Neuronal stem cell (in vitro differentiated cells): Measurements from ENCODE around the gene HLA-DQA2.

Source experiments
- DNase-seq: peaks from one replicate; pipeline ENCODE4 v3.0.0-alpha.2; 2013; ENCODE audit warnings: low spot score
- H2AFZ ChIP-seq: one replicate; pipeline ENCODE4 v1.6.1; 2013; ENCODE audit warnings: mild to moderate bottlenecking, low read length, inconsistent platforms
- H2AK5ac ChIP-seq: 2 replicates; pipeline ENCODE4 v1.6.1; 2013; ENCODE audit warnings: low read depth, mild to moderate bottlenecking, inconsistent platforms, low read length, moderate library complexity, mixed read lengths
- H2BK120ac ChIP-seq: 2 replicates; pipeline ENCODE4 v1.6.1; 2013; ENCODE audit warnings: low read depth, mild to moderate bottlenecking, inconsistent platforms, low read length, moderate library complexity, mixed read lengths
- H2BK12ac ChIP-seq: one replicate; pipeline ENCODE4 v1.6.1; 2013; ENCODE audit warnings: low read length, inconsistent platforms
- H2BK15ac ChIP-seq: 2 replicates; pipeline ENCODE4 v1.6.1; 2013; ENCODE audit warnings: mild to moderate bottlenecking, low read length, inconsistent platforms, mixed read lengths
- H2BK5ac ChIP-seq: one replicate; pipeline ENCODE4 v1.6.1; 2013; ENCODE audit warnings: inconsistent platforms, mild to moderate bottlenecking, low read length, moderate library complexity
- H3K14ac ChIP-seq: one replicate; pipeline ENCODE4 v1.6.1; 2013; ENCODE audit warnings: low read length, inconsistent platforms
- H3K18ac ChIP-seq: 2 replicates; pipeline ENCODE4 v1.6.1; 2013; ENCODE audit warnings: low read length, inconsistent platforms
- H3K23ac ChIP-seq: 2 replicates; pipeline ENCODE4 v1.6.1; 2013; ENCODE audit warnings: low read depth, mild to moderate bottlenecking, mixed read lengths, low read length, inconsistent platforms; ENCODE audit not compliant: poor library complexity
- H3K27ac ChIP-seq: replicated peaks from 3 replicates; pipeline ENCODE4 v1.5.1; 2013; ENCODE audit warnings: low read length, inconsistent platforms
- H3K27me3 ChIP-seq, 3 experiments: 2 replicates each; pipeline ENCODE4 v1.6.1; 2013; ENCODE audit warnings: low read length in 3 of 3, mild to moderate bottlenecking in 2 of 3, inconsistent platforms in 1 of 3, low read depth in 1 of 3, mixed read lengths in 1 of 3, moderate library complexity in 1 of 3; ENCODE audit not compliant: control insufficient read depth in 3 of 3, insufficient read depth in 3 of 3
- H3K36me3 ChIP-seq, 2 donors: replicated peaks in 1 of 2; 2 replicates each; pipeline ENCODE4 v1.6.1; 2013; ENCODE audit warnings: low read length in 2 of 2; ENCODE audit not compliant: control insufficient read depth in 2 of 2, insufficient read depth in 2 of 2
- H3K4ac ChIP-seq: 2 replicates; pipeline ENCODE4 v1.6.1; 2013; ENCODE audit warnings: inconsistent platforms, mild to moderate bottlenecking, low read length, moderate library complexity
- H3K4me1 ChIP-seq, 2 donors: 1 replicate in 1 of 2; 2 replicates in 1 of 2; pipeline ENCODE4 v1.6.1; 2013; ENCODE audit warnings: low read length in 2 of 2, low read depth in 1 of 2; ENCODE audit not compliant: control insufficient read depth in 2 of 2, insufficient read depth in 1 of 2
- H3K4me2 ChIP-seq: one replicate; pipeline ENCODE4 v1.6.1; 2013; ENCODE audit warnings: mild to moderate bottlenecking, low read length, inconsistent platforms; ENCODE audit not compliant: insufficient read depth, poor library complexity, severe bottlenecking
- H3K4me3 ChIP-seq, 2 donors: 2 replicates each; pipeline ENCODE4 v1.5.1; 2013; ENCODE audit warnings: low read length in 2 of 2, mild to moderate bottlenecking in 2 of 2, inconsistent platforms in 1 of 2, moderate library complexity in 1 of 2
- H3K79me1 ChIP-seq: one replicate; pipeline ENCODE4 v1.6.1; 2013; ENCODE audit warnings: low read depth, mild to moderate bottlenecking, inconsistent platforms, low read length, moderate library complexity
- H3K9ac ChIP-seq: one replicate; pipeline ENCODE4 v1.6.1; 2013; ENCODE audit warnings: mild to moderate bottlenecking, low read depth, low read length, inconsistent platforms; ENCODE audit not compliant: poor library complexity
- H3K9me3 ChIP-seq, 2 donors: replicated peaks in 1 of 2; 2 replicates each; pipeline versions ENCODE3 to v1.6.1; 2013; ENCODE audit warnings: low read length in 2 of 2, mild to moderate bottlenecking in 2 of 2, inconsistent platforms in 1 of 2, low read depth in 1 of 2, mixed read lengths in 1 of 2, moderate library complexity in 1 of 2; ENCODE audit not compliant: control insufficient read depth in 2 of 2, insufficient read depth in 1 of 2
- H4K8ac ChIP-seq: one replicate; pipeline ENCODE4 v1.6.1; 2013; ENCODE audit warnings: low read depth, mild to moderate bottlenecking, inconsistent platforms, low read length, moderate library complexity
- H4K91ac ChIP-seq: one replicate; pipeline ENCODE4 v1.6.1; 2013; ENCODE audit warnings: low read length, low read depth, mild to moderate bottlenecking, inconsistent platforms; ENCODE audit not compliant: poor library complexity
- WGBS, 2 donors: extraction: QIAGEN DNeasy Blood & Tissue Kit; methylation state at CpG; one replicate each; pipeline ENCODE4 v1.1.7; 2013; ENCODE audit warnings: missing lambda C conversion rate in 2 of 2, mixed read lengths in 1 of 2; ENCODE audit not compliant: insufficient read length in 2 of 2, insufficient replicate concordance in 1 of 2; ENCODE audit errors: extremely low coverage in 2 of 2; 5-methylcytosine and 5-hydroxymethylcytosine counted together

HLA-DQA2 gene

DNA sequence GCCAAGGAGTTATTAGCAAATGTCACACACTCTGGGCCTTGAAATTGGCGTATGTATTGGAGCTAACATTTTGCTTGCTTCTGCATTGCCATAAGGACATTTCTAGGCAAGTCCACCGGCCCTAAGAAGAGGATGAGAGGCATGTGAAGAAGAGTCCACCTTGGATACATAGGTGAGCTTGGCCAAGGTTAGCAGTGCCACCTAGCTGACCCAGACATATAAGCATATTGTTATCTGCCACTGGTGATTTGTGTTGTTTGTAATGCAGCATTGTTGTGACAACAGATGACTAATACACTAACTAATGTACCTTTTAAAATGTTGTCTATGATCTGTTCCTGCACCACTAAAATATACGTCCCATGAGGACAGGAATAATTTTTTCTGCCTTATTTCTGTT lies 24.8 kb upstream of the HLA-DQA2 start:
- Histone ChIP-seq H2BK15ac (no peak overlapping the region), H3K9ac (no peak overlapping the region), H3K79me1 (no peaks in the 10 kb centered on the region), H3K4me2 (no peak overlapping the region), H4K8ac (no peak overlapping the region), H3K23ac (no peak overlapping the region), H3K14ac (no peak overlapping the region), H4K91ac (no peak overlapping the region), H3K36me3 (no peaks in the 10 kb centered on the region), H3K27me3 (peaks cover 0 to 9% (median 0%) of the 10 kb centered on the region in 3 experiments), H2BK5ac (no peak overlapping the region), H2AFZ (no peak overlapping the region), H2BK120ac (no peak overlapping the region), H3K4me3 (no peak overlapping the region), H3K27ac (no peak overlapping the region), H2AK5ac (no peak overlapping the region), H3K4ac (no peak overlapping the region), H3K4me1 (peaks cover 0 to 2% of the 10 kb centered on the region in 2 donors), H2BK12ac (no peak overlapping the region), H3K18ac (no peak overlapping the region), H3K9me3 (no peaks in the 10 kb centered on the region)
- no peak for DNase-seq
- WGBS, 2 donors, result no CpG with 5 or more reads among the region's 3 CpGs

GRCh38 chr6:32718879-32719278 lies 22.3 kb upstream of the HLA-DQA2 start:
- Histone ChIP-seq H3K4me2 (no peak overlapping the region), H2BK5ac (no peak overlapping the region), H3K4me3 (no peak overlapping the region), H3K36me3 (no peaks in the 10 kb centered on the region), H3K9me3 (no peaks in the 10 kb centered on the region), H3K4ac (no peak overlapping the region), H2AK5ac (no peak overlapping the region), H4K8ac (no peak overlapping the region), H2AFZ (no peak overlapping the region), H3K14ac (no peak overlapping the region), H2BK12ac (no peak overlapping the region), H3K27ac (no peak overlapping the region), H2BK15ac (no peak overlapping the region), H3K9ac (no peak overlapping the region), H3K4me1 (peaks cover 0 to 2% of the 10 kb centered on the region in 2 donors), H3K27me3 (peaks cover 0 to 4% (median 0%) of the 10 kb centered on the region in 3 experiments), H3K18ac (no peak overlapping the region), H4K91ac (no peak overlapping the region), H3K79me1 (no peaks in the 10 kb centered on the region), H2BK120ac (no peak overlapping the region), H3K23ac (no peak overlapping the region)
- WGBS, 2 donors, result no CpG with 5 or more reads among the region's 3 CpGs
- no peak for DNase-seq

DNA sequence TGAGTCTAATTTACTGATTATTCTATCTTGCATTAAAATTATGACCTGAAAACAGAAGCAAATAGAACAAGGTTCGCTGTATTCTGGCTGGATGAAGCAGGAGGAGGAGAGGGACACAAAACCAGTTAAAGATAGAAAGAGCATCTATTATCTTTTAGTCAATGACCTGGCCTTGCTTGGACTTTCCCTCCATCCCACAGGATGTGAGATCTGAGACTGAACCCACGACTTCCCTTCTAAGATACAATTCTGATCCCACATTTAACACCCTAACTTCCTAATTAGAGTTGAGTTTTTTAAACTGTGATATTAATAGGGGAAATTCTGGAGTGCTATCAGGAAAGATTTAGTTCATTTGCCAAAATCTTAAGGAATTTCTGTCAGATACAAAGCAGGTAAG lies 3.1 kb upstream of the HLA-DQA2 start:
- Histone ChIP-seq H2BK5ac (no peak overlapping the region), H3K27ac (no peak overlapping the region), H3K36me3 (no peaks in the 10 kb centered on the region), H3K9me3 (no peaks in the 10 kb centered on the region), H2AK5ac (no peak overlapping the region), H2BK15ac (no peak overlapping the region), H4K91ac (no peak overlapping the region), H4K8ac (no peak overlapping the region), H3K4ac (no peak overlapping the region), H3K4me2 (no peak overlapping the region), H2BK12ac (no peak overlapping the region), H3K79me1 (no peaks in the 10 kb centered on the region), H2BK120ac (no peak overlapping the region), H2AFZ (no peak overlapping the region), H3K27me3 (no peaks in the 10 kb centered on the region), H3K4me3 (no peak overlapping the region), H3K9ac (no peak overlapping the region), H3K23ac (no peak overlapping the region), H3K4me1 (no peaks in the 10 kb centered on the region), H3K18ac (no peak overlapping the region), H3K14ac (no peak overlapping the region)
- WGBS, 2 donors, result no CpG with 5 or more reads among the region's 2 CpGs
- DNase-seq, result no peak

GRCh38 chr6:32742374-32742773 lies 1.2 kb downstream of the HLA-DQA2 start:
- no CpG with 5 or more reads among the region's 3 CpGs for WGBS, 2 donors
- Histone ChIP-seq H3K18ac (no peak overlapping the region), H3K36me3 (no peaks in the 10 kb centered on the region), H3K14ac (no peak overlapping the region), H3K4me2 (no peak overlapping the region), H4K91ac (no peak overlapping the region), H3K4ac (no peak overlapping the region), H3K79me1 (no peaks in the 10 kb centered on the region), H3K23ac (no peak overlapping the region), H3K9ac (no peak overlapping the region), H2BK120ac (no peak overlapping the region), H2BK5ac (no peak overlapping the region), H4K8ac (no peak overlapping the region), H2AFZ (no peak overlapping the region), H3K27ac (no peak overlapping the region), H2BK15ac (no peak overlapping the region), H3K9me3 (no peaks in the 10 kb centered on the region), H2AK5ac (no peak overlapping the region), H2BK12ac (no peak overlapping the region), H3K4me1 (no peaks in the 10 kb centered on the region), H3K4me3 (no peak overlapping the region), H3K27me3 (peaks cover 0 to 7% (median 0%) of the 10 kb centered on the region in 3 experiments)
- DNase-seq, result no peak
